HEK293 (cell line): ENCODE measurements around the gene EVI2B.

ENCODE experiments used
- CTCF ChIA-PET: fragments of 350-600 bp; formaldehyde crosslinking; extraction: SDS; loops from one replicate; lab custom pipeline; 2021; ENCODE audit warnings: antibody characterized with exemption; lab: Yijun Ruan, JAX
- POLR2A ChIA-PET: fragments of 300-600 bp; formaldehyde crosslinking; extraction: SDS; loops from one replicate; lab custom pipeline; 2020; ENCODE audit warnings: antibody characterized with exemption, inconsistent platforms; lab: Yijun Ruan, JAX
- H3K27ac ChIP-seq: fragments of 200-500 bp; sonication (Bioruptor generic); 2 replicates; pipeline ENCODE4 v1.5.1; 2014; ENCODE audit warnings: low read depth, low read length, control low read depth, inconsistent platforms; ENCODE audit errors: extremely low read depth
- H3K36me3 ChIP-seq, 2 experiments: fragments of 200-500 bp in 1 of 2; sonication (Bioruptor generic) in 1 of 2; 1 replicate in 1 of 2; 2 replicates in 1 of 2; pipeline ENCODE4 v1.5.1; 2014 to 2017; ENCODE audit warnings: inconsistent platforms in 2 of 2, low read length in 2 of 2; ENCODE audit not compliant: control insufficient read depth in 2 of 2, insufficient read depth in 1 of 2
- H3K4me1 ChIP-seq: fragments of 200-500 bp; sonication (Bioruptor generic); 2 replicates; pipeline ENCODE4 v1.5.1; 2014; ENCODE audit warnings: mild to moderate bottlenecking, low read length, inconsistent platforms; ENCODE audit not compliant: control insufficient read depth, insufficient read depth
- H3K4me3 ChIP-seq: 2 replicates; pipeline ENCODE4 v1.5.1; 2011; ENCODE audit warnings: low read depth, mild to moderate bottlenecking, control low read depth, low read length, moderate library complexity
- H3K9me3 ChIP-seq: fragments of 200-500 bp; sonication (Bioruptor generic); 2 replicates; pipeline ENCODE4 v1.5.1; 2014; ENCODE audit warnings: low read depth, low read length, inconsistent platforms; ENCODE audit not compliant: control insufficient read depth, insufficient read depth
- AEBP2 ChIP-seq: fragments of 450-650 bp; formaldehyde crosslinking; IDR thresholded peaks from 2 replicates; pipeline ENCODE4 v1.5.1; 2016; ENCODE audit warnings: missing biosample characterization, missing genetic modification characterization, borderline replicate concordance
- KLF16 ChIP-seq: fragments of 450-650 bp; formaldehyde crosslinking; IDR thresholded peaks from 2 replicates; pipeline ENCODE4 v1.5.1; 2017; ENCODE audit warnings: missing biosample characterization, missing genetic modification characterization
- KLF17 ChIP-seq: fragments of 450-650 bp; formaldehyde crosslinking; IDR thresholded peaks from 2 replicates; pipeline ENCODE4 v1.5.1; 2016; ENCODE audit warnings: missing biosample characterization, missing genetic modification characterization
- KLF7 ChIP-seq: fragments of 450-650 bp; formaldehyde crosslinking; IDR thresholded peaks from 2 replicates; pipeline ENCODE4 v1.5.1; 2016; ENCODE audit warnings: missing biosample characterization, missing genetic modification characterization, borderline replicate concordance
- PBX3 ChIP-seq: sonication (generic); formaldehyde crosslinking; IDR thresholded peaks from 2 replicates; pipeline ENCODE4 v1.8.1; 2022; ENCODE audit warnings: mild to moderate bottlenecking, moderate library complexity, missing genetic modification reagents
- ZBTB26 ChIP-seq: fragments of 450-650 bp; formaldehyde crosslinking; optimal IDR thresholded peaks from 2 replicates; pipeline ENCODE3; 2016; ENCODE audit warnings: missing biosample characterization, mild to moderate bottlenecking, missing genetic modification characterization
- ZNF112 ChIP-seq: fragments of 450-650 bp; formaldehyde crosslinking; IDR thresholded peaks from 2 replicates; pipeline ENCODE4 v1.5.0; 2017; ENCODE audit warnings: missing biosample characterization, missing genetic modification characterization
- ZNF133 ChIP-seq: fragments of 450-650 bp; formaldehyde crosslinking; IDR thresholded peaks from 2 replicates; pipeline ENCODE4 v1.5.1; 2016; ENCODE audit warnings: missing biosample characterization, missing genetic modification characterization
- ZNF214 ChIP-seq: fragments of 450-650 bp; formaldehyde crosslinking; IDR thresholded peaks from 2 replicates; pipeline ENCODE4 v1.5.1; 2017; ENCODE audit warnings: missing biosample characterization, mild to moderate bottlenecking, missing genetic modification characterization, borderline replicate concordance
- ZNF266 ChIP-seq: fragments of 450-650 bp; formaldehyde crosslinking; IDR thresholded peaks from 2 replicates; pipeline ENCODE4 v1.5.1; 2016; ENCODE audit warnings: missing biosample characterization, missing genetic modification characterization, low read depth
- ZNF362 ChIP-seq: fragments of 450-650 bp; formaldehyde crosslinking; IDR thresholded peaks from 2 replicates; pipeline ENCODE4 v1.5.1; 2016; ENCODE audit warnings: missing biosample characterization, missing genetic modification characterization
- ZNF366 ChIP-seq: fragments of 450-650 bp; formaldehyde crosslinking; conservative IDR thresholded peaks from 2 replicates; pipeline ENCODE4 v1.5.1; 2016; ENCODE audit warnings: missing biosample characterization, missing genetic modification characterization
- ZNF449 ChIP-seq: fragments of 450-650 bp; formaldehyde crosslinking; IDR thresholded peaks from 2 replicates; pipeline ENCODE4 v1.5.1; 2017; ENCODE audit warnings: missing biosample characterization, mild to moderate bottlenecking, missing genetic modification characterization, moderate library complexity
- ZNF48 ChIP-seq: fragments of 450-650 bp; formaldehyde crosslinking; IDR thresholded peaks from 2 replicates; pipeline ENCODE4 v1.5.1; 2016; ENCODE audit warnings: missing biosample characterization, missing genetic modification characterization
- ZNF488 ChIP-seq: fragments of 450-650 bp; formaldehyde crosslinking; IDR thresholded peaks from 2 replicates; pipeline ENCODE4 v1.5.1; 2016; ENCODE audit warnings: missing biosample characterization, missing genetic modification characterization
- ZNF521 ChIP-seq: fragments of 450-650 bp; formaldehyde crosslinking; IDR thresholded peaks from 2 replicates; pipeline ENCODE4 v1.5.1; 2017; ENCODE audit warnings: missing biosample characterization, mild to moderate bottlenecking, missing genetic modification characterization
- ZNF664 ChIP-seq: fragments of 450-650 bp; formaldehyde crosslinking; IDR thresholded peaks from 2 replicates; pipeline ENCODE4 v1.5.1; 2016; ENCODE audit warnings: missing biosample characterization, missing genetic modification characterization

The EVI2B gene

GRCh38 chr17:31294231-31294630 lies 19.6 kb downstream of the EVI2B start:
- no peak for TF ChIP-seq ZNF266 (tag by site-specific recombination)
- TF ChIP-seq KLF17 (tag by site-specific recombination): no peak
- TF ChIP-seq ZBTB26: no peak
- TF ChIP-seq ZNF366 (tag by site-specific recombination): no peak
- Histone ChIP-seq H3K4me3 (no peak overlapping the region), H3K36me3 (peaks cover 9 to 10% of the 10 kb centered on the region in 2 experiments; a peak in 2 of 3 replicates), H3K27ac (no peak overlapping the region), H3K9me3 (no peaks in the 10 kb centered on the region), H3K4me1 (peaks cover 9% of the 10 kb centered on the region)
- CTCF ChIA-PET: no interaction called here
- POLR2A ChIA-PET: no interaction called here

- ChIA-PET CTCF (no interaction called here), POLR2A (no interaction called here)
- Histone ChIP-seq H3K36me3 (peaks cover 9 to 10% of the 10 kb centered on the region in 2 experiments; a peak in 2 of 3 replicates), H3K27ac (no peak overlapping the region), H3K4me3 (no peak overlapping the region), H3K9me3 (no peaks in the 10 kb centered on the region), H3K4me1 (peaks cover 9% of the 10 kb centered on the region)
- TF ChIP-seq KLF16 (tag by site-specific recombination) (no peak), KLF7 (tag by site-specific recombination) (no peak), ZNF664 (tag by site-specific recombination) (no peak), AEBP2 (tag by site-specific recombination) (no peak), ZNF449 (tag by site-specific recombination) (no peak), ZNF48 (tag by site-specific recombination) (no peak), ZNF133 (tag by site-specific recombination) (no peak), ZNF112 (tag by site-specific recombination) (no peak), PBX3 (CRISPR knock-in tag) (no peak), ZNF521 (tag by site-specific recombination) (no peak), ZNF362 (tag by site-specific recombination) (no peak), ZNF488 (tag by site-specific recombination) (no peak), ZNF214 (tag by site-specific recombination) (no peak)
Measured at GRCh38 chr17:31293581-31293980, 20.3 kb downstream of the EVI2B start.
